CD4-positive, alpha-beta T cell treated with Interleukin-6 at 100 ng/mL for 8 hours (primary cell): ENCODE results near the gene ZIC5.
"Not testable (repeated sequence)": the region's sequence is repeated elsewhere in the genome, so short reads cannot be mapped to it uniquely, and the experiment has no call there.

ENCODE experiments used
- DNase-seq: peaks from one replicate; pipeline ENCODE4 v3.0.0-alpha.2; 2020; ENCODE audit warnings: mixed read lengths, low spot score

Gene ZIC5

DNA sequence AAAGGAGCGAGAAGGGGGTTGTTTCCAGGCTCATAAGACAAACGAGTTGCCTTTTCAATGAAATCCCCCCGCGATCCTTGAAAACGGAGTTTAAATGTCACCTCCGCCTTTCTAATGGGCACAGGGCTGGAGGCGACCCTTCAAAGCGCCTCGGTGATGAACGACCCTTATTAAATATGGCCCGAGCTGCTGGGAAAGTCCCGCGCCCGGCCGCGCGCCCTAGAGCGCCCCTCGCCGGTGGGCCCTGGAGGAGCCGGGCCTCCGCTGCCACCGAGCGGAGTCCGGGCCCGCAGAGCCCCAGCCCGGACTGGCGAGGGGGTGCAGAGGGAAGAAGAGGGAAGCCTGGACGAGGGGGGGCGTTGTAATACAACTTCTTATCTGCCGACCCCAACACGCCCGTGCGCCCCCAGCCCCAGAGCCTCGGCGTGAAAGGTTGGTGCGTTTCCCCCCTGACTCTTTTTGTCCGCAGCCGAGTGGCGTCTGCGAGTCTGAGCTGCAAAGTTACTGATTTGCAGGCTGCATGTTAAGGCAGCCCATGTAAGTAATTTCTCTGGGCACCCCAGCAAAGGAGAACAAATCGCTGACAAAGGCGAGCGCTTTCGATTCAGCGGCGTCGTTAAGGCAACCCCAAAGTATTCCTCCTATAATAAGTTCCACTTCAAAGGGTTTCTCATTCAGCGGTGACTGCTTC is 11.9 kb downstream of the ZIC5 start:
- DNase-seq, result no peak

- DNase-seq, result no peak
Measured at GRCh38 chr13:99959127-99959539, 12.4 kb downstream of the ZIC5 start.

DNA sequence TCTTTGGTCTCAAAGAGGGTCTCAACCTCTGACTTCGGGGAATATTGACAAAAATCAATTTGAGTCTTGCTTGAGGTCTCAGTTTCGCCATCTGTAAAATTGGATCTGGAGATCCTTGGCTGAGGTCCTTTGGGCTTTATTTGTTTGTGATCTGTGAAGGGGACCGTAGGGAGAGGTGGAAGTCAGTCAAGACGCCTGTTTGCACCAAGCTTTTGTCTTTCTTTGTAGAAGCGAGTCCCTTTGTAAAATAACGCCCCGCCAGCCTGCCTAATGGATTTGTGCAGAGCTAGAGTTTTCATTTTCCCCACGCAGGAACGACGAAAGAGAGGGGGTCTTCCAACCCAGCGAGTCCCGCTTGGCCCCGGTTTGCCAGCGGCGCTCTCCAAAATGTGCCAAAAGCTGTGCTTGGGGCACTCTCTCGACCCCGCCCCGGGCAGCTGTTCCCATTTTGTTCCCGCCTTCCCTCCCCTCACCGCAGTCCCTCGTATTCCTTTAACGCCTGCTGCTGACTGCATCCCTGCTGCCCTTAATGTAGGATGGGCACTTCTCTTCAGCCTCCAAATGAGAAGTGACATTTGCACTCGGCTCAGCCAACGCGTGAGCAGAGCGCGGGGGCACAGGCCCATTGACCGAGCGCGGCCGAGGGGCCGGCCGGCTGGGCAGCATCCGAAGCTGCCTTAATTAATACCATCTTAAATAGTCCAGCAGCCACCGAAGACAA is 13.0 kb downstream of the ZIC5 start:
- no peak for DNase-seq

DNA sequence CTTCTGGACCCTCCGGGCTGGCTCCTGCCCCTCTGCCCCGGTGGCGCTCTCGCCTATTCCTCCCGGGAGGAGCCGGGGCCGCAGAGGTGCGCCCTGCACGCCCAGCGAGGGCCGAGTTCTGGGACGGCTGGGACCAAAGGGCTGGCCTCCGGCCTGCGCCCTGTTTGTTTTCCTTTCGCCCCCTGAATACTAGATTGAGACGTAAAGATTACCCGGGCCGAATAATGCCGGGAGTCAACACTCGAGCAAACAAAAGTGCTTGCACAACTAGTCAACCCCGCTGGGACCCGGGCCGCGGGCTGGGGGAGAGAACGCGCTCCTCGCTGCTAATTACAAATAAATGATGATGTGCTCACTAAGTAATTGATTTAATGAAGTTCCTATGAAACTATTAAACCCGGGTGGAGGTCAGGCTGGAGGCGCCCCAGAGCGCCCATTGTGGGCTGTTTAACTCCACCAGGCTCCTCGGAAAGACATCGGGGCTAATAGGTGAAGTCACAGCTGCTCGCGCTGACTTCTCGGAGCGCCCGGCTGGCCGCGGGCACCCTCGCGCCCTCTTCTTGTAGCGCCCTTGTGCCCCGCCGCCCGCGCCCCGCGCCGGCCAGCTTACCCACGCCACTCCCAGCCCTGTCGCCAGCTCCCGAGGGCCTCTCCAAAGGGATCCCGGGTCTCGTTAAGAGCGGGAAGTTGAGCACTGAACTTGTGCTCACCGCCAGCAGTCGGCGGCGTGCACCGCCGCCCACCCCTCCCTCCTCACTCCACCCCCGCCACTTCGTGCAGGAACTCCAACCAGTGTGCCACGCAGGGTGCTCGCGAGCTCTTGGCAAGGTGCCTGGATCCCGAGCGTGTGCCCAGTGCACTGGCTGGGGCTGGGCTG is 14.9 kb downstream of the ZIC5 start:
- DNase-seq, result no peak

DNA sequence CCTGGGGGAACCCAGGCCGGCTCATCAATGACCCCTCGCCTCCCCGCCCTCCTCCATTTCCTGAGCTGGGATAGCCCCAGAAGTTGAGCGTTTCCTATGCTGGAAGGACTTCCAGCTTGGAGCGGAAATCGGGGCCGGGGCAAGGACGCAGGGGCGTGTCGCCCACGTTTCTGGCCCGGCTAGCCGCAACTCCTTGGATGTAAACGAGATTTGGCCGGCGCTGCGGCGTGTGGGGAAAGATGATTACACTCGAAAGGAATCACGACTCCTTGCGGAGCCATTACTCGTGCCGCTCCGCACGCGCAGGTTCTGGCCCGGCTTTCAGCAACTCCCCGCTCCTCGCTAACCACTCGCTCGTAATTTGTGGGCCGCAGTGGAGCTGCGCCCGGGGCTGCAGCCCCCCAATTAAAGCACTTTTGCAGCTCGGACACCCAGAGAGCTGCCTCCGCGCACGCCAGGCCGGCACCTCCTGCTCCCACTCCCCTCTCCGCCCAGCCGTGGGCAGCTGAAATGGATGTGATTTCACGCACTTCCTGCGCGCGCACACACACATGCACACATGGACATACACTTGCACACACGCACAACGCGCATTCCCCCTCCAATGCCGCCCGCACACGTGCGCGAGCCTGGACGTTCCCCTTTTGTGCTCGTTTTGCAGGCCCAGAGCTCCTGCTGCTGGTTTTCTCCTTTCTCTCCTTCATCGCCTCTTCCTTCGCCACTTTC is 15.7 kb downstream of the ZIC5 start:
- DNase-seq, result no peak

- DNase-seq, result no peak
Measured at GRCh38 chr13:99955107-99955746, 16.3 kb downstream of the ZIC5 start.

- no peak for DNase-seq
Measured at GRCh38 chr13:99953138-99953755, 18.3 kb downstream of the ZIC5 start.

DNA sequence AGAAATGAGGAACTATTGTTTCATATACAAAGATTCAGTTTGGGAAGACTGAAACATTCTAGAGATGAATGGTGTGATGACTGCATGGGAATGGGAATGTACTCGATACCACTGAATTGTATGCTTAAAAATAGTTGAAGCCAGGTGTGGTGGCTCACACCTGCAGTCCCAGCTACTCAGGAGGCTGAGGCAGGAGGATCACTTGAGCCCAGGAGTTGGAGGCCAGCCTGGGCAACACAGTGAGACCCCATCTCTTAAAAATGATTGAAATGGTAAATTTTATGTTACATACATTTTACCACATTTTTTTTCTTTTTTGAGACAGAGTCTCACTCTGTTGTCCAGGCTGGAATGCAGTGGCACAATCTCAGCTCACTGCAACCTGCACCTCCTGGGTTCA is 19.9 kb downstream of the ZIC5 start:
- not testable (repeated sequence) for DNase-seq

GRCh38 chr13:99949679-99950413 is 21.7 kb downstream of the ZIC5 start:
- DNase-seq, result no peak

DNA sequence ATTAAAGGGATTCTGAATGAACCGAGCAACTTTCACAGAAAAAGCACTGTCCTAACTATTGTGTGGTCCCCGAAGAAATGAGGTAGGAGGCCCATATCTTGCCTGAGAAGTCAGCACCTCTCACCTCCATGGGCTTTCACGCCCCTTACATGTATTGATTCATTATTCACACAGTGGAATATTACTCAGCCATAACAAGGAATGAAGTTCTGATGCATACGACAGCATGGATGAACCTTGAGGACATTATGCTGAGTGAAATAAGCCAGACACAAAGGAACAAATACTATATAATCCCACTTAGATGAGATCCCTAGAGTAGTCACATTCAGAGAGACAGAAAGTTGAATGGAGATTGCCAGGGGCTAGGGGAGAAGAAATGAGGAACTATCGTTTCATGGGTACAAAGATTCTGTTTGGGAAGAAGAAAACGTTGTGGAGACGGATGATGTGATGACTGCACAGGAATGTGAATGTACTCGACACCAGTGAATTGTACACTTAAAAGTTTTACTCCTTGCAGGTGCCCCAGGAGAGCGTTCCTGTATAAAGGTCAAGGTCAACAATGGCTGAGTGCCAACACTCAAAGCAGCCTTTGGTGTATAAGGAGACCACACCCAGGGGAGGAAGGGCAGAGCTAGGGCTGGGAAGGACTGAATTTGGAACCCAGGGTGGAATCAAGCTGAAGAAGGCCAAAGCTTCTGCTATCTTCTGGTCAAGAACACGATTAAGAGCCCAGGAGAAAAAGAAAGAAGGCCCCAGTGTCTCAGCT is 22.5 kb downstream of the ZIC5 start:
- DNase-seq, result no peak

- DNase-seq, result no peak
Measured at GRCh38 chr13:99948411-99948810, 23.2 kb downstream of the ZIC5 start.

DNA sequence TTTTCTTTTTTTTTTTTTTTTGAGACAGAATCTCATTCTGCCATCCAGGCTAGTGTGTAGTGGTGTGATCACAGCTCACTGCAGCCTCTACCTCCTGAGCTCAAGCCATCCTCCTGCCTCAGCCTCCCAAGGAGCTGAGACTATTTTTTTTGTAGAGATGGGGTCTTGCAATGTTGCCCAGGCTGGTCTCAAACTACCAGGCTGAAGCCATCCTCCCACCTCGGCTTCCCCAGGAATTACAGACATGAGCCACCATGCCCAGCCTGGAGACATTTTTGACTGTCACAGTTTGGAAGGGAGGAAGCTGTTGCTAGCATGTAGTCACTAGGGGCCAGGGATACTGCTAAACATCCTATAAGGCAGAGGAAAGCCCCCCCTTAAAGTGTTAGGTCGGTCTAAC is 23.9 kb downstream of the ZIC5 start:
- DNase-seq, result no peak

- DNase-seq, result not testable (repeated sequence)
Measured at GRCh38 chr13:99945515-99945914, 26.1 kb downstream of the ZIC5 start.

GRCh38 chr13:99944606-99945005 is 27.0 kb downstream of the ZIC5 start:
- no peak for DNase-seq

GRCh38 chr13:99944102-99944501 is 27.5 kb downstream of the ZIC5 start:
- DNase-seq, result no peak

DNA sequence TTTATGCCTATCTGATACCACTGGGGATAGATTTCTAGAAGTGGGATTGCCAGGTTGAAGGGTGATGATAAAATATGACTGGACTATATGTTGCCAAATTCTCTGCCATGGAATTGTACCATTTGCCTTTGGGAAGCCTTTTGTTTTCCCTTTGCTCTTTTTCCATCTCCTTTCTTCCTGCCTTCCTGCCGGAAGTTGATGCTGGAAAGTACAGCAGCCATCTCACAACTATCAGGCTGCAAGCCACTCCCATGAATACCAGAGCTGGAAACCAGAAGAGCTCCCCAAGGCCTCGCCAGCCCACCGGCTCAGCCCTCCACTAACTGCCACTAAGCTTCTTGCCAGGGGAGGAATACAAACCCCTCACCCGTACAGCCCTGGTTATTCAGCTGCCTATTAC is 29.7 kb downstream of the ZIC5 start:
- no peak for DNase-seq

- no peak for DNase-seq
Measured at GRCh38 chr13:99941086-99941485, 30.5 kb downstream of the ZIC5 start.

GRCh38 chr13:99938635-99939034 is 32.9 kb downstream of the ZIC5 start:
- no peak for DNase-seq

DNA sequence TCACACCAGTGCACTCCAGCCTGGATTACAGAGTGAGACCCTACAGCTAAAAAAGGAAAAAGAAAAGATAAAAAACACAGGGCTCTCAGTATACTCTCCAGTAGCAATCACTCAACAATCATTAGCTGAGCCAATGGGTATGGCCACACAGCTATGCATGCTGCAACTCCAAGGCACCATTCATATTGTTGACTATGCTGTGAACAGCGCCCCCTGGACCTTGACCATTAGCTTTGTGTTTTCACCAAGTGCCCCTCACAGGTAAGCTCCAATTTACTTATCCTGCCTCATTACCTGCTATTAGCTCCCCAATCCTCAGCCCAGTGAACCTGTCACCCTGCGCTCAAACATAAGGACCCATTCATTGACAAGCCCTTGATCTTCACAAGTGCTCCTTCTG is 35.8 kb downstream of the ZIC5 start:
- no peak for DNase-seq

GRCh38 chr13:99932912-99933311 is 38.7 kb downstream of the ZIC5 start:
- DNase-seq, result no peak
